Prostate gland (tissue), 2 donors: ENCODE measurements around the gene PTF1A.

Experiments
- CTCF ChIP-seq, 4 experiments: fragments of 200-600 bp in 2 of 4; fragments of 450-650 bp in 2 of 4; sonication (generic) in 2 of 4; IDR thresholded peaks; 1 replicate in 3 of 4; 2 replicates in 1 of 4; pipeline ENCODE4 v1.5.1; 2016 to 2019; ENCODE audit warnings: antibody characterized with exemption in 4 of 4, mild to moderate bottlenecking in 2 of 4, moderate library complexity in 2 of 4
- POLR2A ChIP-seq: fragments of 450-650 bp; IDR thresholded peaks from one replicate; pipeline ENCODE4 v1.6.1; 2016; ENCODE audit warnings: antibody characterized with exemption, mild to moderate bottlenecking
- POLR2AphosphoS5 ChIP-seq: sonication (generic); formaldehyde crosslinking; IDR thresholded peaks from one replicate; pipeline ENCODE4 v1.6.1; 2017; ENCODE audit warnings: antibody characterized with exemption

DNA sequence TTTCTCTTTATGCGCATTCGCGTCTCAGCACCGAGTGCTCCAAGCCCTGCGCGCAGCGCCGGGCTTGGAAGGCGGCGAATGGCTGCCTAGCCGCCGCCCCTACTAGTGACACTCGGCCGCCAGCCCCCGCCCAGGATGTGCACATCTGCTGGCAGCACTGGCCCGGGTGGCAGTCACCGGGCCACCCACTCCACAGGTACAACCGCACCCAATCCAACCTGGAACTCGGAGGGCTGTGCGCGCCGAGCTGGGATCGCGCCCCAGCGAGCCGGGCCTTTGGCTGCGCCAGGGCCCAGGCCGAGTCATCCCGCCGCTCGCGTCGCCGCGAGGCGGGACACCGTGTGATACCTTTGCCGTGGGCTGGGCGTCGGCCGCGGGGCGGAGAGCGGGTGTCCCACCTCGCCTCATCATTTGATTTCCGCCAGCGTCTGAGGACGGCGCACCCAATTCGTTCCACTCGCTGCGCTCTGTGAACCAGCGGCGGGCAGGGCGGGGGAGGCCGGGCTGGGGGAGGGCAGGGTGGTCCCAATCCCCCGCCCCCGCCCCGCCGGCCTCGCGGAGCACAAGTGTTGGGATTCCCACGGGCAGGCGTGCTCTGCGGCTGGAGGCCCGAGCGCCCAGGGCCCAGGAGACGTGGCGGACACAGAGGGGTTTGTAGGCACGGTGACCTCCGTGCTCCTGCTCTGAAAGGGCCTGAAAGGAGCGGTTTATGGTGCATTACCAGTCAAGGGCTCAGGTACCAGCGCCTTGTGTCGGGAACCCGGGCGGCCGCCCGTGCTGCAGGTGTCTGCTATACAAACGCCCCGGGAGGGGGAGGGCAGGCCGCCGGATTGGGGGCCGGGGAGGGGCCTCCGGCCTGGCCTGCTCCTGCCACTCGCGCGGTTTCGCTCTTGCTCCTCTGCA lies 17.8 kb upstream of the PTF1A start:
- TF ChIP-seq POLR2A = no peak
- no peak for TF ChIP-seq CTCF (IDR thresholded peaks at IDR 0.05)
- no peak for TF ChIP-seq POLR2AphosphoS5
